ENCODE measurements around the gene LTC4S.
A peak's percentile ranks its signal among the peaks of the same experiment; 100 is the strongest.
"Not testable (repeated sequence)": the region's sequence is repeated elsewhere in the genome, so short reads cannot be mapped to it uniquely, and the experiment has no call there.

The LTC4S gene

GRCh38 chr5:179830818-179831468 lies 37.2 kb downstream of the LTC4S start:
- Histone ChIP-seq H3K27ac (ENCODE audit: low read depth, low read length) (peak overlapping the region; percentile 18), H3K9me3 (ENCODE audit: control insufficient read depth in 5 of 5, low read length in 5 of 5) (no peaks in the 10 kb centered on the region), H3K36me3 (ENCODE audit: control insufficient read depth in 5 of 5, insufficient read depth in 5 of 5, low read length in 5 of 5) (peaks cover 9 to 88% (median 76%) of the 10 kb centered on the region in 5 donors), H3K4me3 (ENCODE audit: low read depth in 1 of 5, low read length in 5 of 5) (no peak overlapping the region), H3K4me1 (ENCODE audit: control insufficient read depth in 5 of 5, insufficient read depth in 5 of 5, low read length in 5 of 5) (peaks cover 0 to 24% (median 15%) of the 10 kb centered on the region in 5 donors), H3K9ac (ENCODE audit: low read length in 5 of 5) (no peak overlapping the region), H3K27me3 (ENCODE audit: control insufficient read depth in 5 of 5, insufficient read depth in 4 of 5, low read length in 5 of 5) (no peaks in the 10 kb centered on the region)

GRCh38 chr5:179832039-179832745 lies 38.4 kb downstream of the LTC4S start:
- H3K27ac ChIP-seq (ENCODE audit: low read depth, low read length), result no peak overlapping the region
- H3K36me3 ChIP-seq (ENCODE audit: control insufficient read depth in 5 of 5, insufficient read depth in 5 of 5, low read length in 5 of 5), result peaks cover 11 to 88% (median 76%) of the 10 kb centered on the region in 5 donors
- H3K4me3 ChIP-seq (ENCODE audit: low read depth in 1 of 5, low read length in 5 of 5), result no peak overlapping the region
- peaks cover 2 to 18% (median 16%) of the 10 kb centered on the region in 5 donors for H3K4me1 ChIP-seq (ENCODE audit: control insufficient read depth in 5 of 5, insufficient read depth in 5 of 5, low read length in 5 of 5)
- H3K9me3 ChIP-seq (ENCODE audit: control insufficient read depth in 5 of 5, low read length in 5 of 5), result no peaks in the 10 kb centered on the region
- H3K9ac ChIP-seq (ENCODE audit: low read length in 5 of 5), result no peak overlapping the region
- H3K27me3 ChIP-seq (ENCODE audit: control insufficient read depth in 5 of 5, insufficient read depth in 4 of 5, low read length in 5 of 5), result no peaks in the 10 kb centered on the region

- Histone ChIP-seq H3K4me1 (ENCODE audit: control insufficient read depth in 5 of 5, insufficient read depth in 5 of 5, low read length in 5 of 5) (peaks cover 0 to 11% (median 10%) of the 10 kb centered on the region in 5 donors), H3K36me3 (ENCODE audit: control insufficient read depth in 5 of 5, insufficient read depth in 5 of 5, low read length in 5 of 5) (peaks cover 11 to 88% (median 77%) of the 10 kb centered on the region in 5 donors), H3K27me3 (ENCODE audit: control insufficient read depth in 5 of 5, insufficient read depth in 4 of 5, low read length in 5 of 5) (no peaks in the 10 kb centered on the region), H3K9ac (ENCODE audit: low read length in 5 of 5) (no peak overlapping the region), H3K27ac (ENCODE audit: low read depth, low read length) (peak overlapping the region; percentile 9), H3K9me3 (ENCODE audit: control insufficient read depth in 5 of 5, low read length in 5 of 5) (no peaks in the 10 kb centered on the region), H3K4me3 (ENCODE audit: low read depth in 1 of 5, low read length in 5 of 5) (no peak overlapping the region)
These were observed 39.4 kb downstream of the LTC4S start for GRCh38 chr5:179833056-179833708.

- no peak overlapping the region for H3K4me3 ChIP-seq (ENCODE audit: low read depth in 1 of 5, low read length in 5 of 5)
- peaks cover 0 to 11% (median 10%) of the 10 kb centered on the region in 5 donors for H3K4me1 ChIP-seq (ENCODE audit: control insufficient read depth in 5 of 5, insufficient read depth in 5 of 5, low read length in 5 of 5)
- H3K9ac ChIP-seq (ENCODE audit: low read length in 5 of 5), result no peak overlapping the region
- H3K36me3 ChIP-seq (ENCODE audit: control insufficient read depth in 5 of 5, insufficient read depth in 5 of 5, low read length in 5 of 5), result peaks cover 11 to 89% (median 80%) of the 10 kb centered on the region in 5 donors
- H3K9me3 ChIP-seq (ENCODE audit: control insufficient read depth in 5 of 5, low read length in 5 of 5), result no peaks in the 10 kb centered on the region
- peak overlapping the region; percentile 9 for H3K27ac ChIP-seq (ENCODE audit: low read depth, low read length)
- H3K27me3 ChIP-seq (ENCODE audit: control insufficient read depth in 5 of 5, insufficient read depth in 4 of 5, low read length in 5 of 5), result no peaks in the 10 kb centered on the region
These were observed 39.9 kb downstream of the LTC4S start for GRCh38 chr5:179833709-179834070.

- no peaks in the 10 kb centered on the region for H3K9me3 ChIP-seq (ENCODE audit: control insufficient read depth in 5 of 5, low read length in 5 of 5)
- H3K36me3 ChIP-seq (ENCODE audit: control insufficient read depth in 5 of 5, insufficient read depth in 5 of 5, low read length in 5 of 5), result peaks cover 11 to 86% (median 77%) of the 10 kb centered on the region in 5 donors
- no peak overlapping the region for H3K4me3 ChIP-seq (ENCODE audit: low read depth in 1 of 5, low read length in 5 of 5)
- peaks cover 0 to 8% (median 7%) of the 10 kb centered on the region in 5 donors for H3K4me1 ChIP-seq (ENCODE audit: control insufficient read depth in 5 of 5, insufficient read depth in 5 of 5, low read length in 5 of 5)
- no peaks in the 10 kb centered on the region for H3K27me3 ChIP-seq (ENCODE audit: control insufficient read depth in 5 of 5, insufficient read depth in 4 of 5, low read length in 5 of 5)
- H3K9ac ChIP-seq (ENCODE audit: low read length in 5 of 5), result no peak overlapping the region
- H3K27ac ChIP-seq (ENCODE audit: low read depth, low read length), result no peak overlapping the region
These were observed 40.3 kb downstream of the LTC4S start for GRCh38 chr5:179834120-179834519.

- H3K4me1 ChIP-seq (ENCODE audit: control insufficient read depth in 5 of 5, insufficient read depth in 5 of 5, low read length in 5 of 5), result not testable (repeated sequence)
- H3K36me3 ChIP-seq (ENCODE audit: control insufficient read depth in 5 of 5, insufficient read depth in 5 of 5, low read length in 5 of 5), result peaks cover 11 to 81% (median 74%) of the 10 kb centered on the region in 5 donors
These were observed 41.1 kb downstream of the LTC4S start for GRCh38 chr5:179834871-179835270.

GRCh38 chr5:179836225-179837019 lies 42.6 kb downstream of the LTC4S start:
- Histone ChIP-seq H3K9me3 (ENCODE audit: control insufficient read depth in 5 of 5, low read length in 5 of 5) (no peaks in the 10 kb centered on the region), H3K27ac (ENCODE audit: low read depth, low read length) (peak overlapping the region; percentile 69), H3K36me3 (ENCODE audit: control insufficient read depth in 5 of 5, insufficient read depth in 5 of 5, low read length in 5 of 5) (peaks cover 5 to 81% (median 74%) of the 10 kb centered on the region in 5 donors), H3K4me1 (ENCODE audit: control insufficient read depth in 5 of 5, insufficient read depth in 5 of 5, low read length in 5 of 5) (peaks cover 2 to 8% (median 5%) of the 10 kb centered on the region in 5 donors), H3K4me3 (ENCODE audit: low read depth in 1 of 5, low read length in 5 of 5) (no peak overlapping the region), H3K9ac (ENCODE audit: low read length in 5 of 5) (no peak overlapping the region), H3K27me3 (ENCODE audit: control insufficient read depth in 5 of 5, insufficient read depth in 4 of 5, low read length in 5 of 5) (no peaks in the 10 kb centered on the region)

More at GRCh38 chr5:179834871-179835270, 41.1 kb downstream of the LTC4S start:
- not testable (repeated sequence) for H3K4me3 ChIP-seq (ENCODE audit: low read depth in 1 of 5, low read length in 5 of 5); H3K9me3 ChIP-seq (ENCODE audit: control insufficient read depth in 5 of 5, low read length in 5 of 5); H3K27me3 ChIP-seq (ENCODE audit: control insufficient read depth in 5 of 5, insufficient read depth in 4 of 5, low read length in 5 of 5); H3K9ac ChIP-seq (ENCODE audit: low read length in 5 of 5); H3K27ac ChIP-seq (ENCODE audit: low read depth, low read length)

GRCh38 chr5:179837076-179838011 lies 43.6 kb downstream of the LTC4S start:
- peaks cover 2 to 8% (median 5%) of the 10 kb centered on the region in 5 donors for H3K4me1 ChIP-seq (ENCODE audit: control insufficient read depth in 5 of 5, insufficient read depth in 5 of 5, low read length in 5 of 5)
- no peak overlapping the region for H3K4me3 ChIP-seq (ENCODE audit: low read depth in 1 of 5, low read length in 5 of 5)
- H3K27ac ChIP-seq (ENCODE audit: low read depth, low read length), result peak overlapping the region; percentile 69
- H3K9me3 ChIP-seq (ENCODE audit: control insufficient read depth in 5 of 5, low read length in 5 of 5), result no peaks in the 10 kb centered on the region
- H3K36me3 ChIP-seq (ENCODE audit: control insufficient read depth in 5 of 5, insufficient read depth in 5 of 5, low read length in 5 of 5), result peaks cover 5 to 77% (median 74%) of the 10 kb centered on the region in 5 donors
- peak overlapping the region in 1 of 5 donors; percentile 13 for H3K9ac ChIP-seq (ENCODE audit: low read length in 5 of 5)
- H3K27me3 ChIP-seq (ENCODE audit: control insufficient read depth in 5 of 5, insufficient read depth in 4 of 5, low read length in 5 of 5), result no peaks in the 10 kb centered on the region
